GM12875 (cell line): ENCODE measurements around the gene PHYH.
"Not testable (repeated sequence)": the region's sequence is repeated elsewhere in the genome, so short reads cannot be mapped to it uniquely, and the experiment has no call there.

Experiments used
- H3K4me3 ChIP-seq: one replicate; pipeline ENCODE4 v1.5.1; 2011; ENCODE audit warnings: low read depth, low read length, control low read depth
- TF ChIP-seq, protein P1 (sequence below): IDR thresholded peaks from 2 replicates; pipeline ENCODE4 v1.5.1; 2011; ENCODE audit warnings: low read depth, mild to moderate bottlenecking, control low read depth, inconsistent platforms, low read length, moderate library complexity, borderline replicate concordance; ENCODE audit not compliant: insufficient read depth

The PHYH gene

DNA sequence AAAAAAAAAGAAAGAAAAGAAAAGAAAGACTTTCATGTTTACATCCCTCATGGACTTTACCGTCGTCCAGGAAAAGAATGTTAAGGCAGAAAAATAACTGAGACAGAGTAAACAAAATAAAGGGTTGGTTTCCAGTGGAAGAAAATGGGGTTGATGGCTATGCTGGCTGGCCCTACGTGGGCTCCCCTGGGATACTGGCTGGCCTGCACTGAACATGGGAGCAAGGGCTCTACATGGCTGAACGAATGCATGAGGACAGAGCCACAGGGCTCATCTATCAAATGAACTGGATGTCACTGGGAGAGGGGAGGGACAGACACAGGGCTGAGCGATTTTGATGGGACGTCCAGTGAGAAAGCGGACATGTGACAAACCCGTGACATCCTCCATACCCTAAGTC, 63.2 kb downstream of the PHYH start:
- TF ChIP-seq, protein P1, sequence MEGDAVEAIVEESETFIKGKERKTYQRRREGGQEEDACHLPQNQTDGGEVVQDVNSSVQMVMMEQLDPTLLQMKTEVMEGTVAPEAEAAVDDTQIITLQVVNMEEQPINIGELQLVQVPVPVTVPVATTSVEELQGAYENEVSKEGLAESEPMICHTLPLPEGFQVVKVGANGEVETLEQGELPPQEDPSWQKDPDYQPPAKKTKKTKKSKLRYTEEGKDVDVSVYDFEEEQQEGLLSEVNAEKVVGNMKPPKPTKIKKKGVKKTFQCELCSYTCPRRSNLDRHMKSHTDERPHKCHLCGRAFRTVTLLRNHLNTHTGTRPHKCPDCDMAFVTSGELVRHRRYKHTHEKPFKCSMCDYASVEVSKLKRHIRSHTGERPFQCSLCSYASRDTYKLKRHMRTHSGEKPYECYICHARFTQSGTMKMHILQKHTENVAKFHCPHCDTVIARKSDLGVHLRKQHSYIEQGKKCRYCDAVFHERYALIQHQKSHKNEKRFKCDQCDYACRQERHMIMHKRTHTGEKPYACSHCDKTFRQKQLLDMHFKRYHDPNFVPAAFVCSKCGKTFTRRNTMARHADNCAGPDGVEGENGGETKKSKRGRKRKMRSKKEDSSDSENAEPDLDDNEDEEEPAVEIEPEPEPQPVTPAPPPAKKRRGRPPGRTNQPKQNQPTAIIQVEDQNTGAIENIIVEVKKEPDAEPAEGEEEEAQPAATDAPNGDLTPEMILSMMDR: no peak
- H3K4me3 ChIP-seq: no peak overlapping the region

DNA sequence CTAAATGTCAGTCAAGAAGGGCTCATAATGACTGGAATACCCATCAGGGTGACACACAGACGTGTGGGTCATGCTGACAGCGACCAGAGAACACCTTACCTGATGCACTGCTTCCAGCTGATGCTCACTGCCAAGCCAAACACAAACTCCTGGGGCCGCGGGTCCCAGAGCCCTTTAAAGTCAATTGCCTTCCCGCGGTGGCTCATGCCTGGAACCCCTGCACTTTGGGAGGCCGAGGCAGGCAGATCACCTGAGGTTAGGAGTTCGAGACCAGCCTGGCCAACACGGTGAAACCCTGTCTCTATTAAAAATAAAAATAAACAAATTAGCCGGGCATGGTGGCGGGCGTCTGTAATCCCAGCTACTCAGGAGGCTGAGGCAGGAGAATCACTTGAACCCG, 65.1 kb downstream of the PHYH start:
- not testable (repeated sequence) for H3K4me3 ChIP-seq

DNA sequence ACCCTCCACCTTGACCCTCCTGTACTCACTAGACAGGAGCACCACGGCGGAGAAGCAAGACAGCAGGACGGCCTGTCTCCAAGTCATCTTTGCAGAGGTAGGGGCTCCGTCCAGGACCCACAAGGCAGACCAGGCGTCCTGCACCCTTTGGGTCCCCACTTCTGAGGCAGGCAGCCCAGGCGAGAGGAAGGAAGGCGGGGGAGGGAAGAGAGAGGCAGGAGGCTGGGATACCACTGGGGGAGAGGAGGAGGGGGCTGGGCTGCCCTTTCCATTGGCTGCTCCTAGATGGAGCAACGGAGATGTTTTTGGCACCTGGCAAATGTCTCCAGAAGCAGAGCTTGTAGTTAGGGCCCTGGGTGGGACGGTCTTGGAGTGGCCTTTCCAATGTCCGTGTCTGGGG, 65.7 kb downstream of the PHYH start, which contains the start of gene UCMA:
Gene UCMA (minus strand): TSS at position 203 of the 400 bp plus-strand sequence. CDS start 116 bp downstream, at position 87.
- TF ChIP-seq, protein P1: no peak
- H3K4me3 ChIP-seq: no peak within 1 kb of the TSS

DNA sequence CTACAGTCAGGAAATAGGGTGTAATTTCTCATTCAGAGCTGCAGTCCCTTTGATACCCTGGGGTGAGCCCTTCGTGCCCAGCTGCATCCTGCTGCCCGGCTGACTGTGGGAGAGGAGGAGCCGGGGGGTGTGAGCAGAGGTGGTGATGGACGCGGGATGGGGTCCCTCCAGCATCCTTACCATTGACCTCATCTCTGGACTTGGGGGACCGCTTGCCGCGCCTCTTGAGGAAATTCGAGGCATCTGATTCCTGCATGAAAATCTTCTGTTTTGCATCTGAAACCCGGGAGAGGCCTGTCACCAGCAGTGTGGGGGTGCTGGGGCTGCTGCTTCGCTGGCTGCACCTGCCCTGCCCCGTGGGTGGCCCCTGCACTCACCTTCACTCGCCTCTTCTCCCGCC, 66.5 kb downstream of the PHYH start:
- TF ChIP-seq, protein P1: no peak
- H3K4me3 ChIP-seq: no peak overlapping the region

DNA sequence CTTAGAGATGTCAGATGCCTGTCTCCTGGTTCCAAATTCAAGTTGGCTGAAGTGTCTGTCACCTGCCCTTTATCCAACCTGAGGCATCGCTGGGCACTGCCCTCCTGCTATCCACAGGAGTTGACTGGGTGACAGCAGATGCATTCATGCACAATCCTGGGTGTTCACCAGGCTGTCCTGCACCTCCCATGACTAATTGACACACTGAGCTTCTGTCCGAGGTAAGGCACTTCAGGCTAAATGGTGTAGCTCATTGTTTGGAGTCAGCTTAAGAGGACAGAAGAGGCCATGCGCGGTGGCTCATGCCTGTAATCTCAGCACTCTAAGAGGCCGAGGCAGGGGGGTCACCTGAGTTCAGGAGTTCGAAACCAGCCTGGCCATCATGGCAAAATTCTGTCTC, 68.1 kb downstream of the PHYH start:
- TF ChIP-seq, protein P1: no peak
- no peak overlapping the region for H3K4me3 ChIP-seq

DNA sequence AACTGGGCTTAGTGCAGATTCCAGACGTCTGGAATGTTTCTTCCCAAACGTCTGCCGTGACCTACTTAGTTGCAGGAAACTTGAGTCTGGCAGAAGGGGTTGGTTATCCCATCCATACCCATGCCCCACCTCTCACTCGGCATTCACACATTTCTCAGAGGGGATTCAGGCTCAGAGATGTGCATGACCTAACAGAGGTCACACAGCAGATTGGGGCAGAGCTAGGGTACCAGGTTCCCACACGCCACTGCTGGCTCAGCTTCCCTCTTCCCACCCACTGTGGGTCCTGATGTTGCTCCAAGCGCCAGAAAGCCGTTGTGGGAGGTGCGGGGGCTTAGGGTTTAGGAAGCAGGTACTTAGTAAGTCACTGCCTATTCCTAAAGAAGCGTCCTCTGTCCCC, 68.7 kb downstream of the PHYH start:
- TF ChIP-seq, protein P1: no peak
- H3K4me3 ChIP-seq: no peak overlapping the region
